ENCODE data around the gene APOL6. TPM values are rescaled to one million over a fixed set of nuclear protein-coding genes. Genes with fewer than 3 reads are reported as not detected.

Gene APOL6
- polyA plus RNA-seq, 1 experiment = 9.5 TPM

DNA sequence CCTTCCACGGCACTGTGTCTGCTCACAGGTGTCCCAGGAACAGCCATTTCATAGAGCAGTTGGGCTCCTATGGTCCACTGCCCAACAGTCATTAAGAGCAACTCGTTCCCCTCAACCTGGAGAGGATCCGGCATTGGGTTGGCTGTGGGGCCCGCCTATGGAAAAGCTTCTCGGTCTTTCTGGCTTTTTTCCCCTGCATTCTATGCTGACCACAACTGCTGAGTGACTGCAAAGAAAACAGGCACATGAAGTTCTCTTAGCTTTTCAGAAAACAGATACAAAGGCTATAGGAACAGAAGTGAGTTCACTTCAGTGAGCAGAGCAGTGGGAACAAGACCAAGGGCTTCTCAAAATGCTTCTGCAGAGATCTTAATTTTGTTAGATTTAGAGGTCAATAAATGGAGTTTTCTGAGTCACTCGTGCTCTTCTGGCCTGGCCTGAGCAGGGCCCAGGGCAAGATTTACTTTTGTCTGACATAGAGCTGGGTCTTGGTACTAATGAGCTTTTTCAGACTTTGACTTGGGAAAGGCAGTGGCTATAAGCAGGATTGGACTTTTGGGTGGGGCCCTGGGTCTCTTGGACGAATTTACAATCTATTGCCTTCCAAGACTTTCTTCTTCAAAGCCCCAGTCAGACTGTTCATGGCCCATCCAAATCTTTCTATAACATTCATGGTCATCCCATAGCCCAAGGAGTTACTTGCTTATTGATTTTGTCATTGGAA lies 55.8 kb downstream of the APOL6 start:
- TF ChIP-seq, protein P1, sequence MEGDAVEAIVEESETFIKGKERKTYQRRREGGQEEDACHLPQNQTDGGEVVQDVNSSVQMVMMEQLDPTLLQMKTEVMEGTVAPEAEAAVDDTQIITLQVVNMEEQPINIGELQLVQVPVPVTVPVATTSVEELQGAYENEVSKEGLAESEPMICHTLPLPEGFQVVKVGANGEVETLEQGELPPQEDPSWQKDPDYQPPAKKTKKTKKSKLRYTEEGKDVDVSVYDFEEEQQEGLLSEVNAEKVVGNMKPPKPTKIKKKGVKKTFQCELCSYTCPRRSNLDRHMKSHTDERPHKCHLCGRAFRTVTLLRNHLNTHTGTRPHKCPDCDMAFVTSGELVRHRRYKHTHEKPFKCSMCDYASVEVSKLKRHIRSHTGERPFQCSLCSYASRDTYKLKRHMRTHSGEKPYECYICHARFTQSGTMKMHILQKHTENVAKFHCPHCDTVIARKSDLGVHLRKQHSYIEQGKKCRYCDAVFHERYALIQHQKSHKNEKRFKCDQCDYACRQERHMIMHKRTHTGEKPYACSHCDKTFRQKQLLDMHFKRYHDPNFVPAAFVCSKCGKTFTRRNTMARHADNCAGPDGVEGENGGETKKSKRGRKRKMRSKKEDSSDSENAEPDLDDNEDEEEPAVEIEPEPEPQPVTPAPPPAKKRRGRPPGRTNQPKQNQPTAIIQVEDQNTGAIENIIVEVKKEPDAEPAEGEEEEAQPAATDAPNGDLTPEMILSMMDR (IDR thresholded peaks at IDR 0.05; ENCODE audit: insufficient read depth, low read depth, low read length) = no peak
- ChIA-PET POLR2A (no interaction called here), CTCF (no interaction called here)
- H3K36me3 ChIP-seq (ENCODE audit: control insufficient read depth, insufficient read depth, low read length) = no peaks in the 10 kb centered on the region
- no peak overlapping the region for H3K4me3 ChIP-seq (ENCODE audit: low read depth, low read length)
- no peak for DNase-seq (ENCODE audit: low read depth)
- H3K27me3 ChIP-seq (ENCODE audit: control insufficient read depth, insufficient read depth, low read length) = no peaks in the 10 kb centered on the region

DNA sequence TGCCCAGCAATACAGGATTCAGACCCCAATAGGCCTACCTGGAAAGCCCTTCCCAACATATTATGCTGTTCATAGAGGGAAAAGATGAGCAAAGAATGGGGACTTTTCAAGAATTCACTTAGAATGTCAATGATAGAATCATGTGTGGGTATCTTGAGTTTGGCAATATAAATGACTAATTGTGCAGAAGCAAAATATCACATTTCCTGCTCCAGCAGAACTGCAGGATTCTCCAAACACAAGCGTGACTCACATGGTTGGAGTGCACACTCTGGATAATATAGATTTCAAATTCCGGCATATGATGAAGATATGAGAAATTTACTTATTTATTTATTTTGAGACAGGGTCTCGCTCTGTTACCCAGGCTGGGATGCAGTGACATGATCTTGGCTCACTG lies 56.9 kb downstream of the APOL6 start:
- H3K4me3 ChIP-seq (ENCODE audit: low read depth, low read length) = no peak overlapping the region
- H3K27me3 ChIP-seq (ENCODE audit: control insufficient read depth, insufficient read depth, low read length) = no peaks in the 10 kb centered on the region
- CTCF ChIA-PET = interaction anchor here (0.6 kb wide), 1 partner anchor 12 kb away, joined by 3 read pairs; no protein-coding TSS in a partner anchor
- H3K36me3 ChIP-seq (ENCODE audit: control insufficient read depth, insufficient read depth, low read length) = no peaks in the 10 kb centered on the region
- TF ChIP-seq, protein P1 (IDR thresholded peaks at IDR 0.05; ENCODE audit: insufficient read depth, low read depth, low read length) = no peak
- POLR2A ChIA-PET = no interaction called here
- DNase-seq (ENCODE audit: low read depth) = peak; percentile 26

DNA sequence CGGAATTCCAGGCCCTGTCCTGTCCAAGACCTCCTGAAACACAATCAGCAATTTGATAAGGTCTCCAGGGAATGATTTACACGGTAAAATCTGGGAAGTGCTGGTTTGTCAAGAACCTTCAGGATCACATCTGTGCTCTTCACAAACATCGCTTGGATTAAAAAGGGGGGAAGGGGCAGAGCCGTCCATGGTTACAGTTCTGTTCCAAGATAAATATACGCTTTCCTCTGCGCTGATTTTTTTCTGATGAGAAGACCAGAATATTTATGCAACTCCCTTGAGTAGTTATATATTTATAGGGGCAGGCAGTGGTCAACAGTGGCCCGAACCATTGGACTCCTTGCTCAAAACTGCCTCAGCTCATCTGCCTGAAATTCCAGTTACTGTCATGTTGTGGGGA lies 60.2 kb downstream of the APOL6 start:
- TF ChIP-seq, protein P1 (IDR thresholded peaks at IDR 0.05; ENCODE audit: insufficient read depth, low read depth, low read length) = no peak
- DNase-seq (ENCODE audit: low read depth) = no peak
- POLR2A ChIA-PET = no interaction called here
- no peak overlapping the region for H3K4me3 ChIP-seq (ENCODE audit: low read depth, low read length)
- CTCF ChIA-PET = no interaction called here
- no peaks in the 10 kb centered on the region for H3K36me3 ChIP-seq (ENCODE audit: control insufficient read depth, insufficient read depth, low read length)
- H3K27me3 ChIP-seq (ENCODE audit: control insufficient read depth, insufficient read depth, low read length) = no peaks in the 10 kb centered on the region; the same call in 1 of the 2 replicates

DNA sequence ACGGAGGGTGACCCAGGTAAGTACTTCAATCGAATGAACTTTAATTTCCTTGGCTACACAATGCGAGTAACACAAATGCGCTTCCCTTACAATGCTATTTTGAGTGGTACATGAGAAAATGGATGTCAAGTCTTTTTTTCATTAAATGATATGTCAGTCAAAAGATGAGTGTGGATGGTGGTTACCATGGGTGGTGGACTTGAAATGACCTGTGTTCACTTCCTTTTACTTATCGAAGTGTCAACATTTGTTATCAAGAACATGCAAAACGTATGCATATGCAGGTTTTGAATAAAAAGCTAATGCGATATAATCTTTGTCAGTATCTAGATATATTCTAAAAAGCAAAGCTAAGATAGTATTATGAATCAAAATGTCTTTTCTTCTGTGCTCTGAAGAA lies 60.7 kb downstream of the APOL6 start:
- Histone ChIP-seq H3K27me3 (ENCODE audit: control insufficient read depth, insufficient read depth, low read length) (no peaks in the 10 kb centered on the region; the same call in 1 of the 2 replicates), H3K36me3 (ENCODE audit: control insufficient read depth, insufficient read depth, low read length) (no peaks in the 10 kb centered on the region), H3K4me3 (ENCODE audit: low read depth, low read length) (no peak overlapping the region)
- POLR2A ChIA-PET = no interaction called here
- no peak for DNase-seq (ENCODE audit: low read depth)
- CTCF ChIA-PET = no interaction called here
- TF ChIP-seq, protein P1 (IDR thresholded peaks at IDR 0.05; ENCODE audit: insufficient read depth, low read depth, low read length) = no peak

DNA sequence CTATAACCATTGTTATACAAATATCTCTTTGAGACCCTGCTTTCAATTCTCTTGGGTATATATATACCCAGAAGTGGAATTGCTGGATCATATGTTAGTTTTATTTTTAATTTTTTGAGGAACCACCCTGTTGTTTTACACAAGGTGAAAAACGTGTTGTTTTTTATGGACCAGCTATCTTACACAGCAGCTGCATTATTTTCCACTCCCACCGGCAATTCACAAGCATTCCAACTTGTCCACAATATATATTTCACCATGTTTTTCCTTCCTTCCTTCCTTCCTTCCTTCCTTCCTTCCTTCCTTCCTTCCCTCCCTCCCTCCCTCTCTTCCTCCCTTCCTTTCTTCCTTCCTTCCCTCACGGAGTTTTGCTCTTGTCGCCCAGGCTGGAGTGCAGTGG lies 63.1 kb downstream of the APOL6 start:
- CTCF ChIA-PET = no interaction called here
- Histone ChIP-seq H3K4me3 (ENCODE audit: low read depth, low read length) (no peak overlapping the region), H3K27me3 (ENCODE audit: control insufficient read depth, insufficient read depth, low read length) (no peaks in the 10 kb centered on the region; the same call in 1 of the 2 replicates), H3K36me3 (ENCODE audit: control insufficient read depth, insufficient read depth, low read length) (no peaks in the 10 kb centered on the region)
- DNase-seq (ENCODE audit: low read depth) = no peak
- TF ChIP-seq, protein P1 (IDR thresholded peaks at IDR 0.05; ENCODE audit: insufficient read depth, low read depth, low read length) = no peak
- POLR2A ChIA-PET = no interaction called here
